NOMO-1 (cell line): ENCODE data around the gene TOMM40L.
A peak's percentile ranks its signal among the peaks of the same experiment; 100 is the strongest.

ENCODE experiments used
- DNase-seq, 2 experiments: peaks; one replicate each; lab custom pipeline; 2025; ENCODE audit not compliant: unreplicated experiment in 2 of 2; lab: John Stamatoyannopoulos, UW

Gene TOMM40L

DNA sequence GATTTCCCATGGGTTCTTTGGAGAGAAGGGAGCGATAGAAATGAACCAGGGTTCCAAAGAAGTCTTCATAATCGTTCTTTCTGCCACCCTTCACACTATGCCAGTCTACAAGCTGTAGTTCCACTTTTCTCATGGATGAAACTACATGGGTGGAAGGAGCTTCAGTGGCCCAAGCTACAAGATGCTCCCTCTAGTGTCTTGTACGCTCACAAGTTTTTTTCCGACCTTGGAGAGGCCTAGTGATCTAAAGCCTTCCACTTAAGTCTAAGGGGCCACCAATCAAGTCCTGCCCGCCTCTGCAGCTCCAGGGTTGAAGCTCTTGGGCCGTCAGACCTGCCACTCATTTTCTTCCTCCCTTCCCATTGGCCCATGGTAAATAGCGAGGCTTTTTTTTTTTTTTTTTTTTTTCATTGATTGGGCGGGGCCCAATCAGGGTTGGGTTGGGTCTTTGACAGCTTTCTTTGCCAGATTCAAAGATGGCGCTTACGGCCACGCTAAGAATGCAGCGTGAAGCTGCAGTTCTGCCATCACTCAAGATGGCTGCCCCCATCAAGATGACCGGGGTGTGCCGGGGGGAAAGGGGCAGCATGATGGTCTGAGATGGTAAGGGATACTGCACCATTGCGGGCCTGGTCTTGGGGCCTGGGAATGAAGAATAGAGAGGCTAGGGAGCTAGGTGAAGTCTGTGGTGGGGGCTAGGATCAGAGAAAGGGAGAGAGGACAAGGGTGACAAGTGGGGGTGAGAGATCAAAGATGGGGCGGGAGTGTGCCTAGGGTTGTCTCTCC, at the start of gene TOMM40L:
Gene TOMM40L (plus strand): TSS at position 527 of the 786 bp plus-strand sequence. CDS start 430 bp downstream, outside the sequence.
- peak; percentile 99 to 100 for DNase-seq

DNA sequence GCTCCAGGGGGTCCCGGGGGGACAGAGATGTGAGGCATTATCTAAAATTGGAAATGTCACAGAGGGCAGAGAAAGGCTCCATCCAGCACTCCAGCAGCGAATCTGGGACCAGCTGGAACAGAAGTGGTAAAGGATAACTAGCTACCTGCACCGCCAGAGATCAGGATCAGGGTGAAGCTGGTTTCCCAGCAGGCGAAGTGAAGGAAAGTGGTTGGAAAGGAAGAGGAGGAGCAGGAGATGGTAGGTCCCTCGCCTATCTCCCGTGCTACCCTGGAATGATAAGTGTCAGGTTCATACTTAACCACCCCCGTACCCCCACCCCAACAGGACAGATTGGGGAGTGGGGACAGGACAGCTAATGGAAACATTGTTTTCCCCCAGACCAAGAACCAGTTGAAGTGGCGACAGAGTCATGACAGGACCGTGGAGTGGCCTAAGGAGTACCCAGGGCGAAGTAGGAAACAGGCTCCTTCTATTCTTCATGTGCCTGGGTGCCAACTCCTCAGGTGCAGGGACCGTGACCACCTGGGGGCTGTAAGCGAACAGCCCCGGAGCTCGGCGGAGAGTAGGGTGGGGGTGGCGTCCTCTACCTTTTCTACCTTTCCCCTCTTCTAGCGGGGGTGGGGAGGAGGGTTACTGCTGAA, 49.3 kb upstream of the TOMM40L start:
- no peak for DNase-seq

DNA sequence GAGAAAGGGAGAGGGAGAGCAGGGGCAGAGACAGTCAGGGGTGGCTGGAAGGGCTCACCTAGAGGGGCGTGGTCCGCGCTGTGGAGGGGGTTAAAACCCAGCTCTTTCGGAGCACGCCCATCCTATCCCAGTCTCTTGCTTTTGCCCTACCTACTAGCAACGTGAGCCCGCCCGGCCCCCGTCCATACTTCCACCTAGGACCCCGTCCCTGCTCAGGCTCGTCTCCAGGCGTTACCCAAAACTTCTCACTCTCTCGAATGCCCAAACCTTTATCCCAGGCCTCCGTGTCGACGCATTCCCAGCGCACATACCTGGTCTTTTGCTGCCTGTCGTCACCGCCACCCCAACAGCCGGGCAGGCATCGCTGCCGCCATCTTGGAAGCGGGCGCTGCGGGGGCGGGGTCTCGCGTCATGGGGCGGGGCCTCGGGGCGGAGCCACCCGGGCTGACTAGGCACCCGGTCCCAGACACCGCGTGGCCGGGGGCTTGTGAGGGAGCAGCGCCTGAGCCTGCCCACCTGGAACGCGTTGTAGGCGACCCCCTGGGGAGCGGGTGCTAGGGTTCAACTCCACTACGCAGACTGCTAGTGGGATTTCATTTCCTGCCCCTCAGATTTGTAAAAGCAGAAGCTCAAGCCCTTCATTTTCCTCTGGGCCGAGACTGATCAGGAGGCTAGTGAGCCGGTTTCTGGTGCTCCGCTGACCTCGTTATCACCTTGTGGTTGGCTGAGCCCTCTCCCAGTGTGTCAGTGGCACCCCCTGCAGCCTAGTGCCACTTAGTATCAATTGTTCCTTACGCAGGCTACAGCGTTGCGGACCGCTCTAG, 48.5 kb upstream of the TOMM40L start, which contains the start of gene B4GALT3:
Gene B4GALT3 (minus strand): TSS at position 396 of the 824 bp plus-strand sequence. CDS start 1,447 bp downstream, outside the sequence.
- peak; percentile 76 to 78 for DNase-seq

DNA sequence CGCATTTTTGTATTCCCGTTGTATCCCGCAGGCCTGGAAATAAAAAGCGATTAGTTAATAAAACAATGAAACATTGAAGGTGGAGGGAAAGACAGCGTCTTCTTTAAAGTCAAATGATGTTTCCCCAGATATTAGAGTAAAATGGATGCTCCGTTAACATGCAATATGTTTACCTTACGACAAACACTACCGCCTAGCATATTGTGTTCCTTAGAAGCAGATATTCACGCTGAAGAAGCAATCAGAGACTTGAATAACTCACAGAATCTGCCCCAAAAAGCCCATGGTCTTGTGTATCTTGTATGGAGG, 48.0 kb upstream of the TOMM40L start:
- no peak for DNase-seq

DNA sequence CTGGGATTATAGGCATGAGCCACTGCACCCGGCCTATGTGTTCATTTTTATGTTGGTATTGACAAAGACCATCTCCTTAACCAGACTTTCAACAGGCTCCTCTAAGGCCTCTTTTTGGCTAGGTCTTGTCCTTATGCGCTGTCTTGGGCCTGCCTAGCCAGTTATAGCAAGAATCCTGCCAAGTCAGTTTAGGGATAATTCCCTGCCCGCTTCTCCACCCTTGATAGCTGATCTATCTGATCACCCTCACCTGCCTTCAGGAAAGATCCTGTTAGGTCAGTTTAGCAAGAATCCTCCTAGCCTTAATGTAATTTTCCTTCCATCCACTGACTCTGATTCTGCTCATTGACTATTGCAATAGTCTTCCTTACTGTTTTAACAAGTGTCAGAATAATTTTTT, 46.2 kb upstream of the TOMM40L start:
- no peak for DNase-seq

DNA sequence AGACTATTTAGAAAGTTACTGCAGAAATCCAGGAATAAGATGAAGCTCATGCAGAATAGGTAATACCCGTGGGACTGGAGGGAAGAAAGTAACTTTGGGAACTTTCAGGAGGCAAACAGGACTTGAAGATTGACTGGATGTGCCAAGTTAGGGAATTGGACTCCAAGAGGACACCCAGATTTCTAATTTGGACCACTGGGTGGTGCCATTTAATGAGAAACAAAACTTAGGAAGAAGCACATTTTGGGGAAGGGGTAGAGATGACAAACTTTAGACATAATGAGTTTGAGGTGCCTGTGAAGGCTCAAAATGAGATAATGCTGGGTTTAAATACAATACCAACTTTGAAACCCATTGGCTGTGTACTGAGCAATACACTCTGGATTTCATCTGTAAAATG, 45.2 kb upstream of the TOMM40L start:
- no peak for DNase-seq

DNA sequence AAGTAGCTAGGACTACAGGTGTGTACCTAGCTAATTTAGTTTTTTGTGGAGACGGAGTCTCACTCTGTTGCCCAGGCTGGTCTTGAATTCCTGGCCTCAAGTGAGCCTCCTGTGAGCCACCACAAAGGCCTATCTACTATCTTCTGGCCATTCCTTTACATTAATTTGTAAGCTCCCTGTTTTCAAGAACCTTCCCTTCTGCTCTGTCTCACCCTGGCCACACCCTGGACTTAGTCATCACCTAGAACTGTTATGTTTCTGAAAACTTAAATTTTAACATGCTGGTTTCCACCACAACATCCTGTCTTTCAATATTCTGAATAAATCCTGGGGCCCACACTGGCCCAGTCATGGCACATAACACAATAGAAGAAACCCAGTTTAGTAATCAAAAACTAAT, 43.6 kb upstream of the TOMM40L start:
- DNase-seq, result peak; percentile 70 to 79

DNA sequence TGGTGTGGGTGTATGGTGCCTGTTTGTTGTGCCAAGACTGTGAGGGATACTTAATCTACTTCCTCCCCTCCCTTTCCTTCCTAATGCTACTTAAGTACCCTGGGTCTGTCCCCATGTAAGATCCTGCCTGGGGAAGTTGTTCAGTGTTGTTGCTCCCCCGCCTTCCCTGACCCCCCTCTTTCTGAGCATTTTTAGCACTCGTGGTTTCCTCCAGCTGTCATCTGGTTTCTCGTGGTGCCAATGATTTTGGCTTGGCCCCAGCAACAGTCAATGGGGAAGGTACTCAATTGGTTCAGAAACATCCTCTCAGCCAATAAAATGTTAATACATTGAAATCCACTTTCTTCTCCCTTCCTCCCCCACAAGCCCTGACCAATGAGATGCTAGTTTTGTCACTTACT, 40.6 kb upstream of the TOMM40L start:
- peak; percentile 97 to 98 for DNase-seq

DNA sequence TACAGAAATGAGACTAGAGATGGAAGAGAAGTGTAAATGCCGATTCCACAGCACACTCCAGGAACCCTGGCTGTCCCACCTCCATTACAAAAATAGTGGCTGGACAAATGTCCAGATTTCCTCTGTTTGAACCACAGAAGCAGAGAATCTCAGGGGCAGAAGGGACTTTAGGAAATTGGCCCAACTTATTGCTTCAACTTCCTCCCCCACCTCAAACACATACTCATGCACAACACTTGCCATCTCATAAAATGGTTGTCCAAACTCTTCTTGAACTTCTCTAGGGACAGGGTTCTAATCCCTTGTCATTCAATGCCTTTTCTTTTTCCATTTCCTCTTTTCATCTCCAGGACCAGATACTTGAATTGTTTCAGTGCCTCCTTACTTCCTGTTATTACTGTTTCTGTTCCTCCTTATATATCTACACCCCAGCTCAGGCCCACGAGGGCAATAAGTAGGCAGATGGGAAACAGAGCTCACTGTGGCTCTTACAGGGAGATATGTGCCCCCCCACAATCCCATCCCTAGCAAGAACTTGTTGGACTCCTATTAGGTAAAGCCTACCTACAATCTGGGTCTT, 40.0 kb upstream of the TOMM40L start:
- peak; percentile 85 to 97 for DNase-seq

DNA sequence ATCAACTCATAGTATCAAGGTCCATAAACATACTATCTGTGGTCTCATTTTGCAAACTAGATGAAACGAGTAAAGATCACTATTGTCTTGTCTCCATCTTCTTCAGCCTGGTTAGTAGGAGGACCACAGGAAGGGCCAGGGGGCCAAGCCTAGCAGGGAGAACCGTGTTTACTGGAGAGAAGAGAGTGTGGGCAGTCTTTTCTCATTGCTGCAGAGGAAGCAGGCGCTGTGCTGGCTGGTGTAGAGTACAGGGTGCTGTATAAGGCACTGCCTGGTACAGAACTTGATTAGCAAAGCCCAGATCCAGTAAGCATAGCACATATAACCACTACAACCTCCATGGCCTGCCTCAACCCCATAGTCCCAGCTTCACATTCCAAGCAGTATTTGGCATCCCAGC, 38.5 kb upstream of the TOMM40L start:
- no peak for DNase-seq

DNA sequence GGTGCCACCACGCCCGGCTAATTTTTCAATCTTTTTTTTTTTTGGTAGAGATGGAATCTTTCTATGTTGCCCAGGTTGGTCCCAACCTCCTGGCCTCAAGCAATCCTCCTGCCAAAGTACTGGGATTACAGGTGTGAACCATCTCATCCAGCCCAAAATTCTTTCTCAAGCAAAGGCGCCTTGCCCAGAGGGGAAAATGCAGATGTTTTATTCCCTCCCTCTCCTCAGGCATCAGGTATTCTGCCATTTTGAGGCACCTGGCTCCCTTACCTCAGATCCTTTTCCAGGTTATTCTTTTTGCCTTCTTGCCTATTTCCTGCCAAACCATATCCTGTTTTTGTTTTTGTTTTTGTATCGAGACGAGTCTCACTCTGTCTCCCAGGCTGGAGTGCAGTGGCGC, 37.5 kb upstream of the TOMM40L start:
- no peak for DNase-seq

DNA sequence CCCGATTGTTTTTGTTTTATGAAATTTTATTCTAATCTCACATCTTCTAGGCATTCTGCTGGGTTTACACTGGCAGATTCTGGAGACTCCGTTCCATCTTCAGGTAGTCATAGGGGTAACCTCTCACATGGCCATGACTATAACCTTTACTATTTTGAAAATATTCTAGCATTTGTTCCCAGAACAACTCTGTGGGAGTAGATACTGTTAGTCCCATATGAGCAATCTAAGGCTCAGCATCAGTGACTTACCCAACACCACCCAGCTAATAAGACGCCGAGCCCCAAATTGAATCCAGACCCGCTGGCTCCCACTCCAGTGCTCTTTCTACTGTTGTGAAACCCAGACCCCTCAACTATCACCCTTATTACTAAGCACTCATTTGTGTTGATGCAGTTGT, 36.8 kb upstream of the TOMM40L start:
- no peak for DNase-seq

DNA sequence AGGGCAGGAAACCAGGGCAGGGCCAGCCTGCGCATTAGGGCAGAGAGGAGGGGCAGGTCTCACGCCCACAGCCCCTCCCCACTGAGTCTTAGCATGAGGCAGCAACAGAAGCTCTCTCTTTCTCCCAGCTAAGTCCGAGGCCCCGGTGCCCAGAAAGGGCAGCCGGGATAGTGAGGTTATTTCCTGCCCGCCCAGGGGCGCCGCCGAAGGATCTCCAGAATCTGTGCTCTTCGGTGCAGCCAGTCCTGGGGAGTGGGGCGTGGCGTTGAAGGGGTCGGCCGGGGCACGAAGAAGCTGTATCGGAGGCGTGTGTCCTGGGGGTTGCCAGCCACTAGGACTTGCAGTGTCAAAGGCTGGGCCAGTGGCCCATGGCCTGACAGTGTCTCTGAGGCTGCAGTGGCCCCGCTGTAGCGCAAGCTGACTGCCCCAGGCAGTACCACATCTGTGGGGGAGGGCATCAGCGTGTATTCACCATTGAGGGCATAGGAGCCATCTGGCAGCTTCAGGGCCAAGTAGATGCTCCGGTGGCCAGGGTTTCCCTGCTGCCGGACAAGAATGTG, 34.8 kb upstream of the TOMM40L start:
- DNase-seq, result no peak

DNA sequence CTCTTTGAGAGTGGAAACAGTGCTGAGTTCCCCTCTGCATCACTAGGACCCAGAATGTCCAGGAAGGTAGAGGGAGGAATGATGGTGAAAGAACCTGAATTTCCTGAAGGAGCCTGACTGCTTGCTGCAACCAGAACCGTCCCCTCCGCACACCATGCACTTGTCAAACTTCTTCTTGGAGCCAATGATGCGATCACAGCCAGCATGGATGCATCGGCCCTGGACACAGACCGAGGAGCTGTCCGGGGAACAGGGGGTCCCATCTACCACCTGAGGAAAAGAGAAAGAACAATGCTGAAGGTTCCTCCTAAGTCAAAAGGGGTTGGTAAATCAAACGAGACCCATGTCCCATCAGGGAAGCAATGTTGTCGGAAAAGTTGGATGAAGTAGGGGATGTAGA, 33.9 kb upstream of the TOMM40L start:
- DNase-seq, result no peak

DNA sequence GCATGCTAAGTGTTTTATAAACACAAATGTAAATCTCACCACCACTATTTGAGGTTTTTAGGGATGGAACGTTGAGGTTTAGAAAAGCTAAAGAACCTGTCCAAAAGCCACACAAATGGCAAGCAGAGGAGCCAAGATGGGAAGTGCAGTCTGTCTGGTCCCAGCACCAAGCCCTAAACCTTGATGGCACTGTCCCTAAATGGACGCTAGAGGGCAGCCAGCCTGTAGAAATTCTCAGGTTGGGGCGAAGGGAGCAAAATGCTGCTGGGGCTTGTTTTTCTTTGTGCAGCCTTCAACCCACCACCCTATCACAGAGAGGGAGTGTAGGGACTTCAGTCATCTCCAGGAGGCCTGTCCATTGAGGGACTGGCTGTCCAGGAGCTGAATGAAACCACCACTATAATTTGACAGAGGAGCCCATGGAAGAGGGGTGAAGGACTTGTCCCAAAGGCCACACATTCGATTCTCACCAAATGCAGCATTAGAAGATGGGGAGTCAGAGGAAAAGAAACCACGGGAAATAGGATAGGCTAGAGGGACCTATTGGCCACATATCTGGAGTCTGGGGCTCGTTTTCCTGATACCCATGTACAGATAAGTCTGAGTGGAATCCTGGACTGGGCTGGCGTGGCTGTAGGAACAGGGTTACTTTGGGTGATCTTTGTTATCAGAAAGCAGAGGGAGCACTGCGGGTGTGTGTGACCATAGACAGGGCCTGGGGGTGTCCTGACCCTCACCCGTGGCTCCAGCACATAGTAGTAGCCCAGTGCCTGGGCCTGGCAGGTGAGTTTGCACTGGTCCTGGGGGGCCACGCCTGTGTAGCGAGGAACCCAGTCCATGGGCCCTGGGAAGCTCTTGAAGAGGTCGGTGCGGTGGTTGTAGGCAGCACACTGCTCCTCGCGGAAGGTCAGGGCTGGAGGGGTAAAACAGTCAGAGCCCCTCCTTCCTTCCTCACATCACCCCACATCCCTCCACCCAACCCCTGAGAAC, 33.1 kb upstream of the TOMM40L start:
- peak; percentile 77 to 78 for DNase-seq

DNA sequence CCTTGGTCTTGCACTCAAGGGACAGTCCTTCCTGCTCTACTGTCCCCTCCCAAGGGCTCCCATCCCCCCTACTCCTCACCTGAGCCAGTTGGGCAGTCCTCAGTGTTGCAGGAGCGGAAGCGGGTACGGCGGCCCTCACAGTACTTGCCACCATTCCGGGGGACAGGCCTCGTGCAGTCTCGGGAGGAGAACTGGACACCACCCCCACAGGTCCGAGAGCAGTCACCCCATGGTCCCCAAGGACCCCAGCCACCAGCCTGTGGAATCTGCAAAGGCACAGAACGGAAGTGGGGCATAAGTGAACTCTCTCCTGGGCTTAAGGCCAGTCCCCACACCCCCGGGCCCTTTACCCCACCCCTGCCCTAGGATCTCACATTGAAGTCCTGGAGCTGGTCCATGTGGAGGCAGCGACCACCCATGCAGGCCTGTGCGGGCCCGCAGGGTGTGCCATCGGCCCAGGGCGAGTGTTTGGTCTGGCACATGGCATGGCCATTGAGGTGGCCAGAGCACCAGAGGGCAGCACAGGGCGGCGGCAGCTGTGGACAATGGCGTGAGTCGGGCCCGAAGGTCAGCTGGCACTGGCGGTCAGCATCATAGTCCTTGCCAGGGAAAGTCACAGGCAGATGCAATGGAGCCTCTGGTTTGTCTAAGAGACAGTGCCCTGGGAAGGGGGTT, 32.2 kb upstream of the TOMM40L start:
- no peak for DNase-seq

DNA sequence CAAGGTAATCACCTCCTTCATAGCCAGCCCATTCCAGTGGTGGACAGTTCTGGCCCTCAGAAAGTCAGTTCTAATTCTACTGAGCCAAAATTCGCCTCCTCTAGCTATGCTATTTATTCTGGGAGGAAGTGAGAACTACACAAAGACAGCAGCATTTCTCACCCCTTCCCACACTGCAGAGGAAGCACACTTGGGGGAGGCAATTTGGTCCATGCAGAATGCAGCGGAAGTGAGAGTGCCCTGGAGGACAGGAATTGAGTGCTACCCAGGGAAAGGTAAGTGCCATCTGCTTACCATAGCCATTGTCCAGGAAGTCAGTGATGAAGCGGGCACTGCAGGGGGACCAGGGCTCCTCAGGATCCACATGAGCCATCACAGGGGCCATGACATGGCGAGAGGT, 30.7 kb upstream of the TOMM40L start:
- DNase-seq, result peak; percentile 63 to 71

DNA sequence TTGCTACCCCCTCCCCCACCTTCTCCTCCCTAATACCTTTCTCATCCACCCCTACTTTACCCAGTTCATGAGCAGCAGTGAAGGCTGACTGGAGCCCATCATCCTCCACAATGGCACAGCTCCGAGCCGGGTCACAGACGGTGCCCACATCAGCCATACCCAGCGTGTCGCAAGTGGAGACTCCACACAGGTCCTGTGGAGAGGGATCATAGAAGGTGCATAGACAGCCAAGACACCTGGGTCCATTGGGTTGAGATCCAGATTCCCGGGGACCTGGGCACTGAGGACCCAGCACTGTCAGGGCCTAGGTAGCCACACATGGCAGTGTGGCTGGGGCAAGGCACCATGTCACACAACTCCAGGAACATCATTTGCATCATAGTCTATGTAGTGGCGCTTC, 29.7 kb upstream of the TOMM40L start:
- DNase-seq, result no peak
